PC-9 (cell line): ENCODE measurements around the gene EWSR1. TPM values are rescaled to one million over a fixed set of nuclear protein-coding genes. Genes with fewer than 3 reads are reported as not detected.

Source experiments
- BruUV-seq: library from RNA; stranded (reverse); fragments of 400-500 nt; replicated peaks from 2 replicates; lab custom pipeline; 2021; lab: Mats Ljungman, UMichigan
- CTCF ChIA-PET: fragments of 300-600 bp; sonication (Branson Sonifier 250); formaldehyde crosslinking; loops from one replicate; lab custom pipeline; 2022; ENCODE audit warnings: antibody characterized with exemption; lab: Charles Lee
- POLR2A ChIA-PET: fragments of 300-600 bp; sonication (Branson Sonifier 250); formaldehyde crosslinking; loops from one replicate; lab custom pipeline; 2022; ENCODE audit warnings: antibody characterized with exemption; ENCODE audit not compliant: unreplicated experiment; lab: Charles Lee
- DNase-seq, 2 experiments: peaks; one replicate each; pipeline versions ENCODE4 v3.0.0 to v3.0.0-alpha.2; 2015 to 2022; ENCODE audit warnings: mixed read lengths in 1 of 2
- H2AFZ ChIP-seq: fragments of 200-600 bp; sonication (generic); 2 replicates; pipeline ENCODE4 v1.8.1; 2017; ENCODE audit warnings: antibody characterized with exemption
- H3F3A ChIP-seq: fragments of 200-600 bp; sonication (generic); 2 replicates; pipeline ENCODE4 v1.8.1; 2017; ENCODE audit warnings: antibody characterized with exemption, mild to moderate bottlenecking, low read depth; ENCODE audit not compliant: insufficient read depth
- H3K27ac ChIP-seq: fragments of 200-600 bp; sonication (generic); 2 replicates; pipeline ENCODE4 v1.6.1; 2016; ENCODE audit warnings: mixed run types
- H3K27me3 ChIP-seq: fragments of 200-600 bp; sonication (generic); 2 replicates; pipeline ENCODE4 v1.6.1; 2016; ENCODE audit warnings: low read depth, mixed run types; ENCODE audit not compliant: insufficient read depth
- H3K36me3 ChIP-seq: fragments of 200-600 bp; sonication (generic); 2 replicates; pipeline ENCODE4 v1.6.1; 2016; ENCODE audit warnings: low read depth, mixed run types
- H3K4me1 ChIP-seq: fragments of 200-600 bp; sonication (generic); replicated peaks from 2 replicates; pipeline ENCODE4 v1.6.1; 2016; ENCODE audit warnings: mixed run types; ENCODE audit not compliant: insufficient read depth
- H3K4me2 ChIP-seq: fragments of 200-600 bp; sonication (generic); 2 replicates; pipeline ENCODE4 v1.6.1; 2017; ENCODE audit warnings: mixed run types
- H3K4me3 ChIP-seq: fragments of 200-600 bp; sonication (generic); 2 replicates; pipeline ENCODE4 v1.6.1; 2016; ENCODE audit warnings: mixed run types
- H3K79me2 ChIP-seq: fragments of 200-600 bp; sonication (generic); 2 replicates; pipeline ENCODE4 v1.6.1; 2017; ENCODE audit warnings: low read depth, mixed run types
- H3K9me2 ChIP-seq: fragments of 200-600 bp; sonication (generic); 2 replicates; pipeline ENCODE4 v1.8.1; 2017; ENCODE audit warnings: mild to moderate bottlenecking; ENCODE audit not compliant: insufficient read depth
- H3K9me3 ChIP-seq: fragments of 200-600 bp; sonication (generic); 2 replicates; pipeline ENCODE4 v1.8.1; 2016; ENCODE audit warnings: low read depth; ENCODE audit not compliant: insufficient read depth
- H4K20me1 ChIP-seq: fragments of 200-600 bp; sonication (generic); 2 replicates; pipeline ENCODE4 v1.8.1; 2017; ENCODE audit not compliant: insufficient read depth
- EZH2 ChIP-seq: fragments of 200-600 bp; sonication (generic); IDR thresholded peaks from 2 replicates; pipeline ENCODE4 v1.8.0; 2017; ENCODE audit warnings: antibody characterized with exemption, low read depth
- intact Hi-C: fragments of 100-400 bp; cut with micrococcal nuclease; formaldehyde crosslinking; loops from one replicate; pipeline ENCODE4 v1.10.0; 2022; ENCODE audit not compliant: unreplicated experiment
- total RNA-seq: library from RNA; stranded (reverse); gene quantifications from 2 replicates; pipeline ENCODE4 v1.2.3, GENCODE V29; 2021
- TF ChIP-seq, protein P1 (sequence below): fragments of 200-600 bp; sonication (generic); conservative IDR thresholded peaks from 2 replicates; pipeline ENCODE4 v1.6.1; 2017; ENCODE audit warnings: mixed run types, antibody characterized with exemption, mild to moderate bottlenecking, moderate library complexity

EWSR1 gene
- total RNA-seq, 1 experiment from 2014 or later: 200 TPM

DNA sequence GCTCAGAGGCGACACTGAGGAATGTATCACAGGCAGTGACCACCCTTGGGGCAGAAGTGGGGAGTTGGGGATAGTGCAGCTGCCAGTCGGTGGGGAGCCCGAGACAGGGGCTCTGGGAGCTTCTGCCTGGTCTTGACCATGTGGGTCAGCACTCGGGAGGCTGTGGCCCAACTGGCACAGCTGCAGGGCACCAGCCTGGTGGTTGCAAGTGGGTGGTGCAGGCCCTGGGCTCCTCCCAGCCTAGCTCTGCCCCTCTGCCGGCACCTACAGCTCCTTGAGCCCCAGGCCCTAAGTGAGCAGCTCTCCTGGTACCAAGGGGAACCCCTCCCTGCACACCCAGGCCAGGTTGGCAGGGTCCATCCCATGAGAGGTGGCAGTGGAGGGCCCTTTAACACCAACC is 60.0 kb downstream of the EWSR1 start:
- POLR2A ChIA-PET: no interaction called here
- Histone ChIP-seq H3K36me3 (no peaks in the 10 kb centered on the region), H3F3A (no peaks in the 10 kb centered on the region), H2AFZ (no peak overlapping the region), H3K4me2 (no peak overlapping the region), H4K20me1 (no peaks in the 10 kb centered on the region), H3K4me3 (no peak overlapping the region), H3K79me2 (no peaks in the 10 kb centered on the region), H3K4me1 (no peaks in the 10 kb centered on the region), H3K9me3 (no peaks in the 10 kb centered on the region), H3K27ac (no peak overlapping the region), H3K27me3 (no peaks in the 10 kb centered on the region), H3K9me2 (no peaks in the 10 kb centered on the region)
- intact Hi-C loops: no loop called here
- no TSS peak for BruUV-seq
- CTCF ChIA-PET: no interaction called here
- no peak for DNase-seq
- no peak for TF ChIP-seq EZH2
- TF ChIP-seq, protein P1, sequence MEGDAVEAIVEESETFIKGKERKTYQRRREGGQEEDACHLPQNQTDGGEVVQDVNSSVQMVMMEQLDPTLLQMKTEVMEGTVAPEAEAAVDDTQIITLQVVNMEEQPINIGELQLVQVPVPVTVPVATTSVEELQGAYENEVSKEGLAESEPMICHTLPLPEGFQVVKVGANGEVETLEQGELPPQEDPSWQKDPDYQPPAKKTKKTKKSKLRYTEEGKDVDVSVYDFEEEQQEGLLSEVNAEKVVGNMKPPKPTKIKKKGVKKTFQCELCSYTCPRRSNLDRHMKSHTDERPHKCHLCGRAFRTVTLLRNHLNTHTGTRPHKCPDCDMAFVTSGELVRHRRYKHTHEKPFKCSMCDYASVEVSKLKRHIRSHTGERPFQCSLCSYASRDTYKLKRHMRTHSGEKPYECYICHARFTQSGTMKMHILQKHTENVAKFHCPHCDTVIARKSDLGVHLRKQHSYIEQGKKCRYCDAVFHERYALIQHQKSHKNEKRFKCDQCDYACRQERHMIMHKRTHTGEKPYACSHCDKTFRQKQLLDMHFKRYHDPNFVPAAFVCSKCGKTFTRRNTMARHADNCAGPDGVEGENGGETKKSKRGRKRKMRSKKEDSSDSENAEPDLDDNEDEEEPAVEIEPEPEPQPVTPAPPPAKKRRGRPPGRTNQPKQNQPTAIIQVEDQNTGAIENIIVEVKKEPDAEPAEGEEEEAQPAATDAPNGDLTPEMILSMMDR: no peak

DNA sequence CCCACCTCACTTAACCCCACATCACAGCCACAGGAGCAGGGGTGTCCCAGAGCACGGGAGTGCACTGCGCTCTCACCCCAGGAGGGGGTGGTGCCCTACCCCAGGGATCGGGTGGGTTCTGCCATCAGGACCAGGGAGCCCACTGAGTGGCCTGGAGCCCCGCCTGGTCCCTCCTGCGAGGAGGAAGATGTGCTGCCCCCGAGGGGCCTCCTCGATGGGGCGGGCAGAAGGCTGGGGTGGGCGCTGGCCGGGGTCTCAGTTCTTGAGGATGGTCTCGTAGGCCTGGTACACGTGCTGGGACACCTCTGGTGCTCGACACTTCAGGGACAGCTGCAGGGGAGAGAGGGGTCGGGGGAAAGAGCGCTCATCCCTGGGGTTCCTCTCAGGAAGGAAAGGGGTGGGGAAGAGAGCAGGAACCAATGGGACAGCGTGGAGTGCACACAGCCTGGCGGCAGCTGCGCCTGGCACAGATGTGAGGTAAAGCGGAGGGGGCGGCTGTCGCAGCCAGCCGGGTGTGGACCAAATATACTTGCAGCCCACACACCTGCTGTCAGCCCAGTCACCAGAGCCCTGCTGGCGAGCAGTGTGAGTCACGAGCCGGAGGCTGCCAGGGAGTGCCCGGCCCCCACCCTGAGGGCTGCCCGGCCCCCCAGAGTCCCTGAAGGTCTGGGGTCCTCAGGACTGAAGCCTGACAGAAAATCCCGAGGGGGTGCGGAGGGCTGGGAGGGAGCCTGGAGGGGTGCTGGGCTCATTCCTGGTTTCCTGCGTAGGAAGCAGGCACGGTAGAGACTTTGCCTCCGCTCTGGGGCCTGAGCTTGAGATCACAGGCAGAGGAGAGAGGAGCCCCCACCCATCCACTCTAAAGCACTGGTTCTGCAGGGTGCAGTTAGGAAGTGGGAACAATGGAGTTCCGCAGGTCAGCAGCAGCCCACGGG is 60.8 kb downstream of the EWSR1 start:
- no peaks in the 10 kb centered on the region for H3K36me3 ChIP-seq
- H3K4me2 ChIP-seq: no peak overlapping the region
- H3K9me3 ChIP-seq: no peaks in the 10 kb centered on the region
- no peaks in the 10 kb centered on the region for H3K27me3 ChIP-seq
- H2AFZ ChIP-seq: no peak overlapping the region
- intact Hi-C loops: no loop called here
- no peaks in the 10 kb centered on the region for H3F3A ChIP-seq
- no peak overlapping the region for H3K4me3 ChIP-seq
- no peaks in the 10 kb centered on the region for H3K4me1 ChIP-seq
- no peaks in the 10 kb centered on the region for H3K79me2 ChIP-seq
- TF ChIP-seq, protein P1: no peak
- no peak for TF ChIP-seq EZH2
- no peaks in the 10 kb centered on the region for H4K20me1 ChIP-seq
- no peak overlapping the region for H3K27ac ChIP-seq
- no TSS peak for BruUV-seq
- no peak for DNase-seq
- H3K9me2 ChIP-seq: no peaks in the 10 kb centered on the region
- CTCF ChIA-PET: no interaction called here
- POLR2A ChIA-PET: no interaction called here

DNA sequence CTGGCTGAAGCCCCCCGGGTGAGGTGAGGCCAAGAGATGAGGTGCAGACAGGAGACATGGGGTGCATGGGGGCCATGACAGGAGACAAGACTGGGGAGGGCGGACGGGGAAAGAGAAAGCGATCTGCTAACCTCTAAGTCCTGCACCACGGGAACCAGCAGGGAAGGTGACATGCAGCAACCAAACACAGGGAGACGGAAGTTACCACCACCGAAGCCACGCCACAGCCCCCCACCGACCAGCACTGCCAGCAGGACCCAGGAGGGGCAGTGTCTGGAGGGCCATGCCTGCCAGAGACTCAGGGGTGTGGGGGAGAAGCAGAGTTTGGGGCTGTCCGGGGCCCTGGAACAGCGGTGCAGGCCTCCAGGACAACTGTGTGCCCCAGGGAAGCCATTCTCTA is 61.5 kb downstream of the EWSR1 start:
- Histone ChIP-seq H2AFZ (no peak overlapping the region), H3K36me3 (no peaks in the 10 kb centered on the region), H3K4me3 (no peak overlapping the region), H3F3A (no peaks in the 10 kb centered on the region), H3K27me3 (no peaks in the 10 kb centered on the region), H3K9me3 (no peaks in the 10 kb centered on the region), H3K9me2 (no peaks in the 10 kb centered on the region), H3K4me1 (no peaks in the 10 kb centered on the region), H3K27ac (no peak overlapping the region), H3K4me2 (no peak overlapping the region), H3K79me2 (no peaks in the 10 kb centered on the region), H4K20me1 (no peaks in the 10 kb centered on the region)
- ChIA-PET CTCF (no interaction called here), POLR2A (no interaction called here)
- BruUV-seq: no TSS peak
- TF ChIP-seq, protein P1: no peak
- TF ChIP-seq EZH2: no peak
- intact Hi-C loops: no loop called here
- DNase-seq: no peak
